ENCODE results near the gene NKIRAS2.

The NKIRAS2 gene

DNA sequence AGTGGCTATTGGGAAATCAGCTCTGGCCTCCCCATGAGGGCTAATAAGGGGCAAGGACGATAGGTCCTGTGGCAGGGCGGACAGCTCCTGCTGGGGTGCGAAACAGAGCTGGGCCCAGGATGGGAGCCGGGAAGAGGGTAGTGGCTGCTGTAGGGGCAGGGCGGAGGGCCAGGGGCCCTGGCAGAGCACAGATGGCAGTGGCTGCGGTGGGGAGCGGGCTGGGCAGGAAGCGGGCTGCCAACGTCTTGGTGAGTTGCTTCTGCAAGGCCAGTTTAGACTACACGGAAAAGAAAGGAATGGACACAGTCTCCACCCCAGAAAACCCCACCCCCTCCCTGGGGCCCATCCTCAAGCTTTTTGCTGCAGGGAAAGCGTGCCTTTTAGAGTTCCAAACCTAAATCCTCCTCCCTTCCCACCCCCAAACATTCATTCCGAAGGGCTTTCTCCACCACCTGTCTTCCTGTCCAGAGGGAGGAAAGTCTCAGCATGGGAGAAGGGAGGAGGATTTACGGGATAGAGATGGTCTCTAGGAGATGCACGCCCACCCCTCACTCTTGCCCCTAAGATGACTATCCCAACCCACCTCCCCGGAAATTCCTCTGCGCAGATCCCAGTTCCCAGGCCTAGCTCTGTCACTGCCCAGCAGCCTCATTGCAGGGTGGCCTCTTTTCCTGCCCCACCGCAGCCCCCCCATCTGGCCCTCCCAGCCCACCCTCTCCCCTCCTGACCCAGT is 7.1 kb downstream of the NKIRAS2 start:
- DNase-seq (ENCODE audit: low read depth), result no peak

DNA sequence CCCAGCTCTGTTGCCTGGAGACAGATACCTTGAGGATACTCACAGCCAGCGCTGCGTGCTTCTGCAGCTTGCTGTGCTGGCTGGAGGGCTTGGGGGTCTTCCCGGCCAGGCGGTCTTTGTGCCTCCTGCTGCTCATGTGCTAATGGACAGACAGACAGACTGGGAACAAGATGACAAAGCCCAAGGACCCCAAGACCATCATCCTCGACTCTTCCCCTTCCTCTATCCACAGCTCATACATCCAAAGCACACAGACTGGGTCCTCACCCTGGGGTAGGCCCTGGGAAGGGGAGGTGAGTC is 7.7 kb downstream of the NKIRAS2 start:
- no peak for DNase-seq (ENCODE audit: low read depth)

DNA sequence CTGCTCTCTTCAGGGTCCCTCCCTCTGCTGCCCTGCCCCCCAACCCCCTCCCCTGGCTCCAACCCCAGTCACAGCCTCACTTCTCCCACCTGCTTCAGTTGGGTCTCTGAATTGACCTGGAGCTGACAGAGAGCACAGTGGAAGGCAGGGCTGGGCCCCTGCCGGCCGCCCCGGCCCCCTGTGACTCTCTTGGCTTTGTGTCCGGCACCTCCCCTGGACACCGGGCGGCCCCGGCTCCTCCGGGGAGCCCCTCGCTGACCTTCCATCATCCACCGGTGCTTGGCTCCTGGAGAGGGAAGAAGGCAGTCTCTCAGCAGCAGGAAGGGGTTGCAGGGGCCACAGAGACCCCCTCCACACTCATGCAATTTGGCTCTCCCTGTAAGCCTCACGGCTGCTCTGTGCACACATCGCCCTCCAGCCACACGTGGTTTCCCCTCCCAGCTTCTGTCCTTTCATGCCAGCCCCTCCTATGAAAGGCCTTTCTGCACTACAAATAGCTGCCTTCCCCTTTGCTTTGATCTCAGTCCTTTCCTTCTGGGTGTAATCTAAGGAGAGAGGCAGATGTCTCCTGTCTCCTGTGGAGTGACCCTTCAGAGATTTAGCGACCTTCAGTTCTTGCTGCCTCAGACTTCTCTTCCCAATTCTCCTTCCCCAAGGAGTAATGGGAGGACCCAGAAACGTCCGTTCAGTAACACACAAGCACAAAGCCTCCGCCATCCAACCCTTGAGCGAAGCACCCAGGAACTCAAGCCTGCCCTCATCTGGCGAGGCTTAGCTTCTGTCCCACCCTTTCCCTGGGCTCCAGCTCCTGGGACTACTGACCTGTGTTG is 8.3 kb downstream of the NKIRAS2 start:
- DNase-seq (ENCODE audit: low read depth), result no peak

DNA sequence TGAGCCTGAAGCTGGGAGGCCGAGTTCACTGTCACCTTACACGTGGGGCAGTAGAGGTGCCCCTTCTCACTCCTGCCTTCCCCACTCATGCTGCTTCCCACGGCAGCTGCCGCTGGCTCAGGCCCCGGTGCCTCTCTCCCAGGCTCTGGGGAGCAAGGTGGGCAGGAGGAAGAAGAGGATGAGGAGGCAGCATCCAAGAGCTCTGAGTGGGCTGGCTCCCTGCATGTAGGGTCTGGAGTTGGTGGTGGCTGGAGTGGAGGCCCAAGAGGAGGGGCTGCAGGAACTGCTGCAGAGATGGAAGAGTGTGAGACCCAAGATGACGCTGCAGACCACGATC is 8.9 kb downstream of the NKIRAS2 start:
- DNase-seq (ENCODE audit: low read depth), result no peak

DNA sequence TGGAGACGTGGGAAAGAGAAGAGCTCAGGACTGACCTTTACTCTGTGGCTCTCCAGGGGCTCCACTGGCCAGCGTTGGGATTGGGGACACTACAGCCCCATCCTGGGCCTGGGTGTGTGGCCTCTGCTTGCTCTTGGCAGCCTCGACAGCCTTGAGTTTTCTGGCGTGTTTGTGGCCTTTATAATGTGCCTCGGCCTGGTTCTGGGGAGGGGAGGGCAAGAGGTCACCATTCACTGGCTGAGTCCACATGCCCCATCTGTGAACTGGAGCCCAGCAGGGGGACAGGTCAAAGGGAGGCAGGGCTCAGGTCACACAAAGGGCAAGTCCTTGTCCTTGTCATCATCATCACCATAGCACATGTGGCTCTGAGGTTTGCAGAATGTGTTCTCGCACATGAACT is 11.7 kb downstream of the NKIRAS2 start:
- DNase-seq (ENCODE audit: low read depth), result no peak

DNA sequence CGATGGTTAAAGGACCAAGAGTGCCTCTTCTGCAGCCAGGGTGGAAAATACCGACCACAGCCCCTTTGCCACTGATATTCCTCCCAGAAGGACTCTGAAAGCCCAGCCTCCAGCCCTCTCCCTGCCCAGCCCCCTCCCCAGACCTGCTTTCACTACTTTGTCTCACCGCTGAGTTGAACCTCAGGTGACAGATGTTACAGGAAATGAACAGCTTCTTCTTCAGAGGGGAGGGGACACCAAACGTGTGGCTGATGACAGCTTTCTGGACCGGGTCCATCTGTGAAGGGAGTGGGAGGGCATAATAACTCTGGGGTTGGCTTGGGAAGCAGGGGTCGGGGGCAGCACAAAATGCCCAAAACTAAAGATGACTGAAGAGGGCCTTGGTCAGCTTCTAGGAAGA is 14.2 kb downstream of the NKIRAS2 start:
- no peak for DNase-seq (ENCODE audit: low read depth)

DNA sequence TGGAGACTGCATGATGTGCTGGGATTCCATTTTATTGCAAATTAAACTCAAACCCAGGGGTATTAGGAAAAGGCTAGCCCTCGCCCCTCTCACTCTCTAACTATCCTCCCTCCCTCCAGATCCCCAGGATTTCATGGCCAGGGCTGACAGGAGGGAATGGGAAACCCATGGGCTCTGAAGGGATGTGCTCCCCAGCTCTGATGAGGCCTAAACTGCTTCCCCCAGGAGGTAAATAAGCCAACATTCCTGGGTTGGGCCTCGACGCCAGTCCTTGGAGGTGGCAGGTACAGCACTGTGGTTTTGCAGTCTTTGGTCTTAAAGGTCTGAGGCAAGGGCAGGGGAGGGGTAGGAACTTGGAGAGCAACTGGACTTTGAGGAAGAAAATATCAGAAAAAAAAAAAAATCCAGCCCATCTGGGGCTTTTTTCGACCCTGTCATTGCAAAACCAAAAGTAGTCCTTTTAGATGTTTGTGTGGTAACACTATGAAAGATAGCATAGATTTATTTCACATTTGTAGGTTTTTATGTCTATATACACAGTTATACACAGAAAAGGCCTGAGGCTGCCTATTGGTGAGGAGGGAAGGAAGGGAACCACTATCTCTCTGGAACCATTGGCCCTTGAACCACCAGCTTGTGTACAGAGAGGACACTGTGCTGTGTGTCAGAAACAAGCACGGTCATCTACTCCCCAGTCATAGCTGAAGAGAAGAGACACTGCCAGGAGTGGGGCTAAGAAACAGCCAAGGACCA is 18.5 kb downstream of the NKIRAS2 start:
- no peak for DNase-seq (ENCODE audit: low read depth)

DNA sequence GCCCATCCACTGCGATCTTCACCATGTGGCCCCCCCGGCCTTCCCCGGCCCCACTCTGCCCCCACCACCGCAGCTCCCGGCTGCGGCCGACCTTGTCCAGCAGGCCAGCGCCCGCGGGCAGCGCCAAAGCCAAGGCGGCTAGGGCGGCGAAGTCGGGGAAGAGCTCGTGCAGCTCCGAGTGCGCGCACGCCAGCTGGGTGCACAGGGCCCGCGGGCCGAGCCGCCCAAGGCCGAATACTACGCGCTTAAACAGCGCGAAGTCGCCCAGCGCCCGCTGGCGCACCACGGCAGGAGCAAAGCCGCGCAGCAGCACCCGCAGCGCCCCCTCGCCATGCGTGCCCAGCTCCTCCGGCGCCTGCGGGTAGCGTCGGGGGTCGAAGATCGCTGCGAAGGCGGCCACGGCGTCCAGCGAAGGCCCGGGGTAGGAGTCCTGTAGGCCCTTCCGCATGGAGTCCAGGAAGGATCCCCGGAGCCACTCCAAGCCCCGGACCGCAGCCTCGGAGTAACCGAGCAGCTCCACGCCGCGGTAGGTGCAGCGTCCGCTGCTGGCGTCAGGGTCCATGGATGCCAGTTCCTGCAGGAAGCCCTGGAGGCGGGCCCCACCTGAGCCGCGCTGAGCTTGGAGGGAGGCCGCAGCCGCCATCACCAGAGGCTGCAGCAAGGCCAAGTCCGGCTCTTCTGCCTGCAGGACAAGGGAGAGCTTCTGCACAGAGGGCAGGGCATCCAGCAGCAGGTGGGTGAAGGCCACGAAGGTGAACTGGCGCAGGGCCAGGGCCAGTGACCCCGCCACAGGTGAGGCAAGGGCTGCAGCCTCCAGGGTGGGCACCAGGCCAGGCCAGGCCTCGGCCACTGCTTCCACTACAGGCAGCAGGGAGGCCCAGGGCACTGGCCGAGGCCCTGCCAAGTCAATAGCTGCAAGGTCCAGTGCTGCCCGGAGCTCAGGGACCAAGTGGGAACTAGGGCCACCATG is 20.2 kb downstream of the NKIRAS2 start:
- DNase-seq (ENCODE audit: low read depth), result no peak

DNA sequence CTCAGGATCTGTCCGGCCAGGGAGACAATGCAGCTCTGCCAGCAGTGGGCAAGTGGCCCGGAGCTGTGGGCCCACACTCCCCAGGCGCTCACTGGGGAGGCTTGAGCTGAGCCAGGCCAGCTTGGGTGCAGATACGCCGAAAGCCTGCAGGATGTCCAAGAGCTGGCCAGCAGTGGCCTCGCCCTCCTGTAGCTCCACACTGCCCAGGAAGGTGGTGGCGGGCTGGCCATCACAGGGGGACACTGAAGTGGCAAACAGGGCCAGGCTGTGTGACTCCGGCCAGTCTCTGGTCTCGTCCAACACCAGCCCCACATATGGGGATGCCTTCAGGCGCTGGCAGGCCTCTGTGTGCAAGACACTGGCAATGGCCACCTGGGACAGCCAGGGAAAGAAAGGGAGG is 20.9 kb downstream of the NKIRAS2 start:
- no peak for DNase-seq (ENCODE audit: low read depth)

DNA sequence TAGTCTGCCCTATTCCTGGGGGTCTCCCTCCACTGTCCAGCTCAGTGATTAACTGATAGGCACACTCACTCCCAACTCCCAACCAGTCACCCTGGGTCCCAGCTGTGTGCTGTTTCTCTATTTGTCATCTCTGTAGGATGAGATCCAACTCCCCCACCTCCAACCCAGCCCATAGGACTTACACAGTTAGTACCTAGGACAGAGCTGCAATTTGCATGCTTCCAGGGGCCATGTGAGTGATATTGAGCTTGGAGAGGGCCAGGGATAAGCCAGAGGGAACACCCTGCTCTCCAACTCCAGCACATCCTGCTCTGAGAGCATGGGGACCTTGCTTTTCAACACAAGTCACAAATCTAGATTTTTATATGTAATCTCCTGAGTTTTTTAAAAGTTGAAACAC is 21.7 kb downstream of the NKIRAS2 start:
- no peak for DNase-seq (ENCODE audit: low read depth)

DNA sequence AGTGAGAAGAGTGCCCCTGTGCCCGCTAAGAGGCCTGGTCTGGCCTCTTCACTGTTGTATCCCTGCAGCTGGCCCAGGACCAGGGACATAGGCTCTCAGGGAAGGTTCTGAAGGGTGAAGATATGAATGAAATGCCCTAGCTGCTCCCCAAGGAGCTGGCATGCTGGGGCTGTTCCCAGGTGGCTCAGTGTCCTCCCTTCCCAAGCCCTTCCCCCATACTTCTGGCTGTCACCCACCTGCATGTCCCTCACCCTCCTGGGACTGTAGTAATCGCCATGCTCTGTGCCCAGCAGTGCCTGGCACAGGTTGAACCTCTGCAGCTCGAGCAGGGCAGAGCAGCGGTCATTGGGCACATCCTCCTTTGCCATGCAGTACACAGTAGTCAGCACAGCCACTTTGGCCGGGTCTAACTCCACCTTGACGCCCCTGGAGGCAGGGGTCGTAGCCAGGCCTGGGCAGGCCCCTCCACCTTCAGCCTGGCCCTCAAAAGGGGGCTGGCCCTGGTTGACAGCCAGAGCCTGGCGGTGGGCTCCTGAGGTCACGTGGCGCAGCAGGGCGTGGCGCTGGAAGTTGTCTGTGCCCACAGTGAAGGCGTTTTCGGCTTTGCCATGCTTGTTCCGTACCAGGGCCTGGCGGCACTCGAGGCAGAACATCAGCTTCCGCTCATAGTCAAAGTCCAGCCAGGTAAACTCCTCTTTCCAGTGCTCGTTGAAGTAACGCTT is 22.9 kb downstream of the NKIRAS2 start:
- DNase-seq (ENCODE audit: low read depth), result no peak

DNA sequence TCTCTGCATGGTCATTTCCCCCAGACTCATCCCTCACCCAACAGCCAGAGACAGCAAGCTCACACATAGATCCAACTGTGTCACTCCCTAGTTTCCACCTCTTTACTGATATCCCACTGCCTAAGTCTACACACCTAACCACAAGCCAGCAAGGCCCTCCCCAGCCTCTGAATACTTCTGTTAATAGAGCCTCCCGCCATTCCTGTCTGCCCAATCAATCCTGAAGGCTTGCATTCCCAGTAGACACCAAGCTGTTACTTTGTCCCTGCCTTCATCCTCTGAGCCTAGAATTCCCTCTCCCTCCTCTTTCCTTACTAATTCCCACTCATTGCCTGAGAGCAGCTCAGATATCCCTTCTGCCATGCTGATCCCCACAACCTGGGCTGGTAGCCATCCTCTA is 25.8 kb downstream of the NKIRAS2 start:
- DNase-seq (ENCODE audit: low read depth), result no peak

DNA sequence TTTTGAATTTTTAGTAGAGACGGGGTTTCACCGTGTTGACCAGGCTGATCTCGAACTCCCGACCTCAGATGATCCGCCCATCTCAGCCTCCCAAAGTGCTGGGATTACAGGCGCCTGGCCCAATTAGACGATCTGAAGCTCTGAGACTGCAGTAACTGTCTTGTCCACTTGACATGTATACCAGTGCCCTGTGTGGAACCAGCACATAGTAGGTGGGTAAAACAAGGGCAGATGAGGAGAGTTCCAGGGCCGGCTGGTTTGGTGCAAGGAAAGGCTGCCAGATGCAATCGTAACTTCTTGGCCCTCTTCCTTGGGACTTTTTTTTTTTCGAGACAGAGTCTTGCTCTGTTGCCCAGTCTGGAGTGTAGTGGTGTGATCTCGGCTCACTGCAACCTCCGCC is 27.5 kb downstream of the NKIRAS2 start:
- DNase-seq (ENCODE audit: low read depth), result no peak

DNA sequence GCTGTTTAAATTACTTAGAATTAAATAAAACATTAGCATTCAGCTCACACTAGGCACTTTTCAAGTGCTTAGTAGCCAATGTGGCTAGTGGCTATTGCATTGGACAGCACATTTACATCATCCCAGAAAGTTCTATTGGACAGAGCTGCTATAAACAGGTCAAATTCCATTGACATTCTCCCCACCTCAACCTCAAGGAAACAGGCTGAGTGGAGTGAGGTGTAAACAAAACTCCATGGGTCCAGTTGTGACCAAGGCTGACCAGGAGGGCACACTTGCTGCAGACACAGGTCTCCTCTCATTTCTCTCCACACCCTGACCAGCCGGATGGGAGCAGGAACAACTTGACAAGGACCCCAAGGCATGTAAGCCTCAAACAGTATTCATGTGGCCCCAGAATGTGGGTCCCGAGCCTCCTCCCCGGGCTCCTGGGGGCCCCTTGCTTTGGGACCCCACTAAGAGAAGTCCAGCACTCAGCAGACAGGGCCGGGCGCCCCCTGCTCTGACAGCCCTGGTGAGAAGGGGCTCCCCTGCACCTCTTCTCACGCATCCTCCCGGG is 30.0 kb downstream of the NKIRAS2 start:
- no peak for DNase-seq (ENCODE audit: low read depth)

DNA sequence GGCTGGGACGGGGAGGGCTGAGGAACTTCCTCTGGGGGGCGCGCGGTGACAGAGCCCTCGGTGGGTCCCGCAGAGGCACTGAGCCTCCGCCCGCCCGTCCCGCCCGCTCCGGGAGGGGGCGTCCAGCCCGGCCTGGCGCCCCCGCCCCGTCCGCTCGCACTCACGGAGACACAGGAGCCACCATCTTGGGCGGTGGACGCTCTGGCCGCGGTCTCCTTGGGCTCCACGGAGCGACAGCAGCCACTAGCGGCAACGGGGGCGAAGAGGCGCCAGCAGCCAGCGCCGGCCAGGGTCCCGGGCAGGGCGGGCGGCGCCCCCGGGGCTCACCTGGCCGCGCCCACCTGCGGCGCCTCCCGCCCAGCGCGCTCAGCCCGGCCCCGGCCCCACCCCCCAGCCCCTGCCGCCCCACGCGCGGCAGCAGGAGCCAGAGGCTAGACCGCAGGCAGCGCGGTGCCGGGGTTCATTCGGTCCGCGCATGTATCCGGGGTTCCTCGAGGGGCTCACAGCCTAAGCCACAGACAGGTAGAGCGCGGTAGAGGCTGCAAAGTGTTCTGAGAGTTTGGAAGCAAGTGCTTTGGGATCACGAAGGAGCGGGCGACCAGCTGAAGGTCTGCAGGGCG is 30.6 kb downstream of the NKIRAS2 start, which contains the start of gene C17orf113:
C17orf113 (minus strand) TSS at position 209 of the 620 bp plus-strand sequence. CDS start 7,225 bp downstream, outside the sequence.
- DNase-seq (ENCODE audit: low read depth), result peak; percentile 18

DNA sequence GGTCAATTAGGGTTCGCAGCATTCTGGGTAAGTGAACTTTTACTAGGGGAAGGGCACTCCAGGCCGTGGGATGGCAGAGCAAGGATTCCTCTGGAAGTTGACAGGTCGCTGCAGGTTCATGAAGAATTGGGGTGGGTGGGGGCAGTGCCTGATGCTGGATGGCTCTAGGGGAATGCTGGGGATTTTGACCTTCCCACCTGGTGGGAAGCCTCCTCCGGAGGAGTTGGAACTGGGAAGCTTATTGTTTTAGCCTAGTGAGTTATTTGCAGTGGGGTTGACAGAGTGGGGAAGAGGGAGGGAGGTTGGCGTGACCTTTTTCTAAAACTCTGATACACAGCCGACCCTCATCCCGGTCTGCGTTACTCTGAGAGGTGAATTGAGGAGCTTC is 31.1 kb downstream of the NKIRAS2 start:
- no peak for DNase-seq (ENCODE audit: low read depth)

DNA sequence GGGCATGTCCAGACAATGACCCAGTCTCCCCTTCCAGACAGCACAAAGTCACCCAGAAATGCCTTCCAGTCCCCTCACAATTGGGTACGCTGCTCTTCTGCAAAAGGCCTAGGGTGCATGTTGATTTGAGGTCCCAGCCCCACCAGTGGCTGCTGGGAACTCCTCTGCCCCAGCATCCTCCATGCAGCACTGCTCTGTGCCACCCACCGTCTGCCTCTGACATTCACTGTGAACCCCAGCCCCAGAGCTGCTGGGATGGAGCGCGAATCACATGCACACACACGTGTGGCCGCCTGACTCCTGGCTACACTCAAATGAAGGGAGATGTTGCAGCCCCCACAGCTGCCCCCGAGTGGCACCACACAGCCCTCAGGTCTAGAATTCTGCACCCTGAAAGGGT is 31.8 kb downstream of the NKIRAS2 start:
- no peak for DNase-seq (ENCODE audit: low read depth)

DNA sequence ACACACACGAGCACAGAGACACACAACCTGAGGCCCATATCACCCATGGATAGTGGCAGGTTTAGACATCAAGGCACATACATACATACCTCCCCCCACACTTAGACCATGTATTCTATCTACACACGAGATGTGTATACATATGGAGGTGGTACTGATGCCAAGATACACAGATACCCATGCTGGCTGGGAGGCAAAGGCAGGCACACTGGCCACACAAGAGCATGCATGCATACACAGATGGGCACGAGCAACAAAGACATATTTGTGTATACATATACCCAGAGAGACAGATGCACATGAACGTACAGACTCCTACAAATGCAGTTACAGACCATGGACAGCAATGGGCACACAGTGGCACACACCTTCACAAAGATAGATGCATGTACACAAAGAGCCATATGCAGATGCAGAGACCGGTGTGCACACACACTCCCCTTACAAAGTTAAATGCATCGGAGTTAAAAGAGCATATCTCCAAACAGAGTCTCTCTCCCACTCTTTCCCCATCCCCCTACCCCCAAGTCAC is 32.5 kb downstream of the NKIRAS2 start:
- DNase-seq (ENCODE audit: low read depth), result no peak

DNA sequence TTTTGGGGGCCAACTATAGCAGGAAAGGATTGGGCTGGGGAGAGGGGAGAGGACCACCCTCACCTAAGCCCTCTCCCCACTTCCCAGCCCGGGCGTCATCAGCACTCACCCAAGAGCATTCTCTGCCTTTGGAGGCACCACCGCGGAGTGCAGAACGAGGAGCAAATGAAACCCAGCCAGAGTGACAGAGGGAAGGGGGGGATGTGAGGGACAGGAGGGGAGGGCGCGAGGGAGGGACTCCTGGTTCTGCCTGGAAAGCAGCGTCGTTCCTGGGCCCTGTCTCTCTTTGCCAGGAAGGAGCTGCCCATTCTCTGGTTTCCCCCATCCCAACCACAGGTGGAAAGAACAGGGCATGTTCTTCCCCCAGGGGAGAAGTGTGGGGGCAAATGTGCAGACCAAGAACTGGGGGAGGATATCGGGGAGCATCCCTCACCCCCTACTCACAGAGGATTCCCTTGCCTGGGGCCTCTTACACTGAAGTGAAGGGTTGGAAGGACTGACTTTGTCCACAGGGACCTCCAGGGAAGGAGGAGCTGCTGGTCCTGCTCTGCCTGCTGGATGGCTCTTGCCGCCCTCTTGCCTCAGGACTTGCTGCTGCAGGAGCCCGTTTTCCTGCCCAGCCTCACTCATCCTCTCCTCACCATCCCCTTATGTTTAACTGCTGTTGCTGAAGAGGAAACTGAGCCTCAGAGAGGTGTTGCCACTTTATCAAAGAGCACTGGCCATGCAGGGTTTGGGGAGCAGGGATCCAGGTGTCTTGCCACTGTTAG is 34.0 kb downstream of the NKIRAS2 start:
- DNase-seq (ENCODE audit: low read depth), result no peak
